NCI-H2196 (cell line): ENCODE data around the gene C10orf90.
"Not testable (repeated sequence)": the region's sequence is repeated elsewhere in the genome, so short reads cannot be mapped to it uniquely, and the experiment has no call there.

Experiments
- DNase-seq: peaks from one replicate; lab custom pipeline; 2025; ENCODE audit not compliant: unreplicated experiment; lab: John Stamatoyannopoulos, UW

C10orf90 gene

DNA sequence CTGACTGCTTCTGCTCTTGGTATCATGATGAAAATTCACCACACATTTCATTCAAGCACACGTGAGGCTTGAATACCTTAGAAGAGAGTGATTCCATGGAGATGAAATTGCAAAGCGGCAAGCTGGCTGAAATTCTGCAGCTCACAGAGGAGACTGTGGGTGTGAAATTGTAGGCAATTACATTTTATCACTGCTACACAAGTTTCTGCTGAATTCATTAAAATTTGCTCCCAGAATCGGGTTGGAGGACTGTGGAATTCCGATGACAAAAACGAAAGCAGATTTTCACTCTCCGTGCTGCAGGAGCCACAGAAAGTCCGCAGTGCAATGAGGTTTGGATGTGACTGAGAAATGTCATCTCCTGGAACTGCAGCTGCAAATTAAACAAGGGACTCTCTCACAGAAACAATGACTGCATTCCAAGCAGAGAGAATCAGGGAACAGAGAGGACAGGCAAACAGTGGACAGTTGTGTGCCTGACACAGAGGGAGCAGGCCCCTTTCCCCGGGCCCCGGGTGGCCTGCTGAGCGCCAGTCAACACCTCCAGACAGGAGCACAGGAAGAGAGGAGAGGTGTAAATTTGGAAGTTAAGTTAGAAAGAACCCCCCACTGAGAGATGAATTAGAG lies 109.1 kb downstream of the C10orf90 start:
- no peak for DNase-seq

DNA sequence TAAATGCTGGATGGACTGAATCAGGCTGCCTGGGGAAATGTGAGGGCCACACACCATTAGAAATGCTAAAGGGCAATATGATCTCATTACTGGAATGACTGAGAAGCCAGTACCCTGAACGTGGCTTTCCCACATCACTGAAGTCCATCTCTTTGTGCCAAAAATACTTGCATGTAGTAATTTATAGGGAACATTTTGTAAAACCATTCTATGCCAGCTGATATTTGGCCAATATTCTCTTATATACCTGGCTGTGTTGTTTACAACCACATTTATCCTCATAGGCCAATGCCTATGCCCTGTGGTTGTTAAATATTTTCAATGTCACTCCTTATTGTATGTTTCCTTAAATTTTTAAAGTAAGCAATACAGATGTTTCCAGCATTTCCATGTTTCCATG lies 111.6 kb downstream of the C10orf90 start:
- DNase-seq: no peak

DNA sequence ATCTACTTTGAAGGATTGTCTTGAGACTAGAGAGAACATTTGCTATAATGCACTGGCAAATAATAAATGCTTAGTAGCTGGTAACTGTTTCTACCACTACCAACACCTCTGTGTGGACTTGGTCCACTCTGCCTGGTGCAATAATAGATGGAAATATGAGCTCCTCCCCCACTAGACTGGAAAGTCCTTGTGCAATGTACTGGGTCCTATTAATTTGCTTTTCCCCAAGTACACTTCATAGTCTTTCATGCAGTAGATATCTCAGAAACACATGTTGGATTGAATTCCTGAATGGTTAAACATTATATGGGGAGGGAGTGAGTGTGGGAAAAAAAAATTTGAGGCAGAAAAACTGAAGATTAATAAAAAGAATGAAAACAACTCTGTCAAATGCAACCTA lies 119.3 kb downstream of the C10orf90 start:
- no peak for DNase-seq

DNA sequence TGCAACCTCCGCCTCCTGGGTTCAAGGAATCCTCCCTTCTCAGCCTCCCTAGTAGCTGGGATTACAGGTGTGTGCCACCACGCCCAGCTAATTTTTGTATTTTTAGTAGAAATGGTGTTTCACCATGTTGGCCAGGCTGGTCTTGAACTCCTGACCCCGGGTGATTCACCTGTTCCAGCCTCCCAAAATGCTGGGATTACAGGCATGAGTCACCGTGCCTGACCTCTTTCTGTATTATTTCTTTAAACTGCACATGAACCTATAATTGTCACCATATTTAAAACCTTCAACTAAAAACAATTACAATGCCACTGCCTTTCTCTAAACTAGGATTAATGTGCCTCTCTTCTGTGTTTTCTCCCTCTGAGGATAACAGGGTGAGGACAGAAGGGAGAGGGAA lies 119.9 kb downstream of the C10orf90 start:
- DNase-seq: not testable (repeated sequence)

DNA sequence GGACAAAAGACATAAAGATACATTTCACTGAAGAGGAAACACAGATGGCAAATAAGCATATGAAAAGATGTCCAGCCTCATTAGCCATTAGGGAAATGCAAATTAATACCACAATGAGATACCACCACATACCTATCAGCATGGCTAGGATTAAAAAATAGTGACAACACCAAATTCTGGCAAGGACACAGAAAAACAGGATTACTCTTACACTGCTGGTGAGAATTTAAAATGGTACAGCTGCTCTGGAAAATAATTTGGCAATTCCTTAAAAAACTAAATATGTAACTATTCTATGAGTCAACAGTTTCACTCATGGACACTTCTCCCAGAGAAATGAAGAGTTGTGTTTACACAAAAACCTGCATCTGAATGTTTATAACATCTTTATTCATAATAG lies 121.1 kb downstream of the C10orf90 start:
- no peak for DNase-seq

DNA sequence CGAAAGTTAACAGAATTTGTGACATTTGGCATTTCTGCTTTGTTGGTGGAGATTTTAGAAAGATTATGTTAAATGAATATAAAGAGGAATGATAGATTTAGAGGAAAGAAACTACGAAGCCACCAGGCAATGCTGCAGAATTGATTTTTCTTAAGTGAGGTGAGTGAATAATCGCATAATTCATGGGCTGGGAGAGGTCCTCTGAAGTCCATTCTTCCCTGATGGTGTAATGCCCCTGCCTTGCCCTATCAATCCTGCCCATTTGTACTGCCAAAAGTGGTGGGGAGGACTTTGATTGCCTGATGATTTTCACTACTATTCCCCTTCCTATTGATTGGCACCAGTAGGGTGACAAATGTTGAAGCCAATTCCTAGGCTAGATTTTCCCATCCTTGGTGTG lies 125.9 kb downstream of the C10orf90 start:
- DNase-seq: no peak

DNA sequence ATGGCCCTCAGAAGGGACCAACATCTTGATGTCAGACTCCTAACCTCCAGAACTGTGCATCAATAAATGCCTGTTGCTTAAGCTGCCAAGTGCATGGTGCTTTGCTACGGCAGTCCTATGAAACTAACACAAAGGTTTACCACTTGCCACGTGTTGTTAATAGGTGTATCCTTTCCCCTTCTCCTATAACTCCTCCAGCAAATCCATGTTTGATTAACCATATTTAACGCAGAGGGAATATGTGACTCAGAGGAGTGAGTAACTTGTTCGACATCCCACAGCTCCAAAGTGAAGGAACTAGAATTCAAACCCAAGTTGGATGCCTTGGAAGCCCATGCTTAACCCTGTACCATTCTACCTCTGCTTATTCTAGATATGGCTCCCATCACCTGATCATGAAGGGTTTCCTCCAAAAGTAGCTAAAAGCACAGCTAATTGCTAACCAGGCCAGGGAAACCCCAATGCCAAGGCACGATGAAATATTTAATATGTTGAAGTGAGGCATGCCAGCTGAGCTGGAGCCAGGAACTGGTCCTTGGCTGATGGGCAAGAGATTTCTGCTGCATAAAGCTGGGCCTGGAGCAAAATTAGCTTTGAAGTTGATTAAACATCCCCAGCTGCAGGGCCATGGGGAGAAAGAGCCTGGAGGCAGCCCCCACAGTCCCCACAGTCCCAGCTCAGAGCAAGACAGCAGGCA lies 131.9 kb downstream of the C10orf90 start:
- no peak for DNase-seq

DNA sequence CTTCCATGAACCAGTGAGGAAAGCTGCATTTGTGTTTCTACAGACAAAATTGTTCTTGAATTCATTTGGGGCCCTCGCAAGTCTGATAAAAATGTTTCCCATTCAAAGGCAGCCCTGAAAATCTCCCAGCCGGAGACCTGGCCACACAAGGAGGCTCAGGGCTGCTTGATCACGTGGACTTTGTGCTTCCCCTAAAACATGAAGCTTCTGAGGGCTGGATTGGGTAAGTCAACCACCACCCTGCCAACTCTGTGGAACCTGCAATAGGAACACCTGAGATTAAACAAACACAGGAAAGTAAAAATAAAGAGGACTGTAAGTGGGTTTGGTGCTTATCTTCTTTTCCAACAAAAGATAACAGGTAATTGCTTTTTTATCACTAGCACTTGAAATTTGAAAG lies 133.8 kb downstream of the C10orf90 start:
- no peak for DNase-seq

DNA sequence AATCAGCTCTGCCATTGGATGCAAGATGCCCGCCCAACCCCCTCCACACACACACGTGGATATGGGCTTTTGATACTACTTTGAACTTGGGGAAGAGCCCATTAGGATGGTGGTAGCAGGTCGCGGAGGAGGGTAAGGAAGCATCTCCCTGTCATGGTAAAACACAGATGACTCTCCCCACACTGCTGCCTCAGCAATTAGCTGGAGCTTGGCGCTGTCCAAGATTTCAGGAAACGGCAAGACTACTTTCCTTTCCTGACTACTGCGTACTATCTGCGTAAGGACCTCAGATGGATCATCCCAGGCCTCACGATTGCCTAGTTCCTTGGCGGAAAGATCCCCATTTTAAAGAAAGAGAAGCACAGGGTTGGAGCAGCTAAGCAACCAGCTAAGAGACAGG lies 134.3 kb downstream of the C10orf90 start:
- no peak for DNase-seq

DNA sequence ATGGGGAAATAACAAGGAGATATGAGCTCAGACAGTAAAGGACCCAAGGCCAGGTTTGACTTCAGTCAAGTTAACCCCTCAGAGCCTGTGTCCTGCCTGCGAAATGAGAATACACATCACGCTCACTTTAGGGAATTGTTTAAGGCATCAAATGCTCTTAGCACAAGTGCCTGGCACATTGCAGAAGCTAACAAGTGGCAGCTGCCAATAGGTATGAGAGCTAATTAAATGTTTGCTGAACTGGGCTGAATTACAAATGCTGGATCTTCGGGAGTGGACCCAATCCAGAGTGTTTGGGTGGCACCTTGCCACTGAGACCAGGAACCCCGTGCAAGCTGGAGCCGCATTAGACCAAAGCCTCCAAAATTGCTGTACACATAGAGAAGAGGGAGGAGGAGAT lies 136.8 kb downstream of the C10orf90 start:
- DNase-seq: no peak

DNA sequence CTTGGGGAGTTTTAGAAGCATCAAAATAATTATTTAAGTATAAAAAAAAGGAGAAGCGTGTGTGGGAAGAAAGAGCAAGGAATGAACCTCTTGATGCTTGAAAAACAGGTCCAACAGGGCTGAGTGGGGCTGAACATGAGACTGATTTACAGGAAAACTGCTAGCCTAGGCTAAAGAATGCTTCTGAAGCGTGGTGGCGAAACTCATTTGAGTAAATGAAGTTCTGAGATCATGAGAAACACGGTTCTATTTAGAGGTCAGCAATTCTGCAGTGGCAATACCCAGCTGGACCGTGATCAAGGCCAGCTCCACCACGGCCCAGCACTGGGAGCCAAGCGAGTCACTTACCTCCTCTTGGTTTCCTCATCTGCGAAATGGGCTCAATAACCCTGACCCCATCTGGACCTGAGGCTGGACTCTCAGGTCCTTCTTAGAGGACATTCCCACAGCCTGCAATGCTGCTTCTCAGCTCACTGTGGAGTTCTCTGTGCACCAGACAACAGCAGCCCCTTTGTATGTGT lies 142.1 kb downstream of the C10orf90 start:
- DNase-seq: no peak

DNA sequence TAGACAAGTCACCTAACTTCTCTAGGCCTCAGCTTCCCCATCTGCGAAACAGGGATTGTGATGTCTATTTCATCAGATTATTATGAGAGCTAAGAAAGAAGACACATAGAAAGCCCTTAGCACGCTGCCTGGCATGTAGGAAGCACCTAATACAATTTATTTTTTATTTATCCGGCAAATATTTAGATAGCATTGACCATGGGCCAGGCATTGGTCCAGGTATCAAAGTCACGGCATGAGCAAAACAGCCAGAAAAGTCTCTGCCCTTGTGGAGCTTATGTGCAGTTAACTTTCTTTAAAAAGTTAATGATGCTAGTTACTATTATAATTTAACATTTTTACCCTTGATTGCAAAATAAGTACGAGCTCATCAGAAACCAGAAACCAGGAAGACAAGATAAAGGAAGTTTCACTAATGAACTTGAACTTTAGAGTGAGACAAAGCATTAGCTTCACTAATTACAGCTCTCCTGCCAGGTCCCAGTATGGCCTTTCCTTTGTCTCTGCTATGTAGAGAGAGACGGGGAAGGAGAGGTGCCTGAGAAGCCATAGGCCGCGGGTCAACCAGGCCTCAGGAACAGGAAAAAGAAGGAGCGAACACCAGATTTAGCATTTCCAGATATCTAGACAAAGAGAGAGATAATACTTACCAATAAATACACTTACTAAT lies 142.7 kb downstream of the C10orf90 start:
- DNase-seq: no peak

DNA sequence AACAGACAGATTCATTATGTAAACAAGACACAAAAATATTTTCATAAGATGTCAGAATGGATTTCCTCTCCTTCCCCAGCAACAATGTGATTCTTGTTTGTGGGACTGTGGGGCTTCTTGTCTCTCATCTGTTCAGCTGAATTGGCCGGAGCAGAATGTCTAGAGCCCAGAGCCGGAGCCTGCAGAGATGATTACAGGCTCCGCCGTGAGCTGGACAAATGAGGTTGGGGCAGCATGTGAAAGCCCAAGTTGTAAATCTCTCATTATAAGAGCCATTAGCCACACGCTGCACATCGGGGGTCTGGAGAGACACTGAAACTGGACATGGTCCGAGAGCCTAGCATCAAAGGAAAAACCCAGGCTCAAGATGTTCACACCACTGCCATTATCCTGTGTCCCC lies 145.2 kb downstream of the C10orf90 start:
- DNase-seq: no peak

DNA sequence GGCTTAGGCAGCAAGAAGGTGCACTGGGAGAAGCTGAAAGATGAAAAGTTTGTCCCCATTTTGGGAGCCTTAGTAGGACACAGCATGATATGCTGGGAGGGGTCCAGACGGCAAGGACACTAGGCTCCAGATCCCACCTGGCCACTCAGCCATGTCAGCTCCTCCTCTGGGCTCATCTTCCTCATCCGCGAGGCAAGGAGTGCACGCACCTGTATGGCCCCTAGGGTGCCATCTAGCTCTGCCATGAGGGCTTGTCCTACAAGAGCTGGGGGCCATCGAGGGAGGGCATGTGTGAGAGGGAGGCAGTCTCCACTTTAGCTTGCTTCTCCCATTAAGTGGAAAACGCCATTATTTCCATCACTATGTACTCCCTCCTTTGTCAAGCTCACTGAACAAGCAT lies 146.0 kb downstream of the C10orf90 start:
- no peak for DNase-seq

DNA sequence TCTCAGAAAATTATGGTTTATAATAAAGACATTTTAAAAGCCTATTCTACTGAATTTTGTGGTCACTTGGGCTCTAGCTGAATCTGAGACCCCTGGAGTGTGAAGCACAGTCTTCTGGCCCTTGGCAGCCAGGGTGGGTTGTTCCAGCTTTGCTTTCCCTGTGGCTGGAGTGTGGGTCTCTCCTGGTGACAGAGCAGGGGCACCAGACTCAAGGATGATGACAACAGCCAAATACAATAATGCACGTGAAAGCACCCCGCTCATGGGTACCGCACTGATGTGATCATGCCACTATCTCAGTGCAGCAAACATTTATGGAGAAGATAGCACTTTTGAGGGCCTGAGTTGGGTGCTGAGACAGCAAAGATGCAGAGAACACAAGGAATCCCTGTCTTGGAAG lies 147.4 kb downstream of the C10orf90 start:
- no peak for DNase-seq

DNA sequence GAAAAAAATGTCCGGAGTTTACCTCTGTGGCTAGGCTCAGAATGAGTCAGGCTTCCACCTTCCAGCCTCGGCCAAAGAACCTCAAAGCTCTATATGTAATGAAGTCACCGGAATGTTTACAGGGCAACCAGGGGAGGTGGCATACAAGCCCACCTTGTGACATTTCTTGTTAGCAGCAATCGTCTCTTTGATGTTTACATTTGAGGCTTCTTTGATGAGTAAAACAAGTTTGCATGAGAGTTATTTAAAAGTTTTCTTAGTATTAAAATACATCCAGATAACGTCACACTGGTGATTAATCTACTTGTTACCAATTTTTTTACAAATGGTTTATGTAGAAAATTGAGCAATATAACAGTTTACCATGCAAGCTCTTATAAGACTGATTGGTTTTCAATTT lies 149.1 kb downstream of the C10orf90 start:
- DNase-seq: no peak

DNA sequence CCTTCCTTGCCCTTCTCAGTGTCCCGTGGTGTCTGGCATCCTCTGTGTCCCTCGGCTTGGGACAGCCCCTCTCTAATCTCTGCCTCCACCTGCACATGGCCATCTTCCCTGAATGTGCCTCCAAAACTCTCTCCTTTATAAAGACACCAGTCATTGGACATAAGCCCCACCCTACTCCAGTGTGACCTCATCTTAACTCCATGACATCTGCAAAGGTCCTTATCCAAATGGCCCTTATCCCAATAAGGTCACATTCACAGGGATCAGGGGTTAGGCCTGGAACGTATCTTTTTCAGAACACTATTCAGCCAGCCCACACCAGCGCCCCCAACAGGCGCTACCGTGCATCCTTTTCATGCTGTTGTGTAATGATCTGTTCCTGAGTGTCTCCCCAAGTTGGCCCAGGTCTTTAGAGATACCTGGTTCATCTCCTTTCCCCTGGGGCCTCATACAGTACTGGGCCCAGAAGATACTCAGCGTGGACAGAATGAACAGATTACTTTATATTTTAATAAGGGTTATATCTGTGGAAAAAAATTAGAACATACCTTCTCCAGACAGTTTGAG lies 149.7 kb downstream of the C10orf90 start:
- DNase-seq: no peak

DNA sequence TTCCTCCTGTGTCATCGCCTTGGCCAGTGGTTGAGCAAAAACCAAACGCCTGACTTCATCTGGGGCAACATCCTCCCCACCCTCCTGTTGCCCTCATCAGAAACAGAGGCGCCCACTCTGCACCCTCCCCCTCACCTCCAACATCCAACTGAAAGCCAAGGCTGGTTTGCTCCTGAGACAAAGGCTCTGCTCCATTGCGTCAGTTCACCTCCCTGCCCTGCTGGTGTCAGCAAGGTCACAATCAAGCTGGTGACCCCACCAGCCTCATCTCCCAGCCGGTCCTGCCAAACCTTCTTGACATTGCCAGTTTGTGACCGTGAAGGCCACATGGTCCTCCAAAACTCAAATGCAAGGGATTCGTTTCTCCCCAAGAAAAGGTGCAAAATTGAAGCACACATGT lies 150.5 kb downstream of the C10orf90 start:
- no peak for DNase-seq

DNA sequence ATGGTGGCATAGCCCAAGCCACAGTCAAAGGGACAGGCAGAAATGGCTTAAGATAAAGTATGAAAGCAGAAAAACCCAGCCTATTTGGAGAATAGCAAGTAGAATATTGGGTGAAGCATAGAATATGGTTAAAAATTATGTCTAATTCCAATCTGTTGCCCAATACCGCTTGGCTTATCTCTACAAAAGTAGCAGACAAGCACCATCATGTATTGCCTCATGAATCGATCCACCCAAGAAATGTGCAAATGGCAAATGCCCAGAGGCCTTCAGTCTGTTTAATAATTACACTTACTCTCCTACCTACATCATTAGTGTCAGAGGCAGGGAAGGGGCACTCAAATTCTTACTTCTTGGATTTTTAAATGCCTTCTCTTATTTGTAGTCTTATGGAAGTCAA lies 151.3 kb downstream of the C10orf90 start:
- no peak for DNase-seq

DNA sequence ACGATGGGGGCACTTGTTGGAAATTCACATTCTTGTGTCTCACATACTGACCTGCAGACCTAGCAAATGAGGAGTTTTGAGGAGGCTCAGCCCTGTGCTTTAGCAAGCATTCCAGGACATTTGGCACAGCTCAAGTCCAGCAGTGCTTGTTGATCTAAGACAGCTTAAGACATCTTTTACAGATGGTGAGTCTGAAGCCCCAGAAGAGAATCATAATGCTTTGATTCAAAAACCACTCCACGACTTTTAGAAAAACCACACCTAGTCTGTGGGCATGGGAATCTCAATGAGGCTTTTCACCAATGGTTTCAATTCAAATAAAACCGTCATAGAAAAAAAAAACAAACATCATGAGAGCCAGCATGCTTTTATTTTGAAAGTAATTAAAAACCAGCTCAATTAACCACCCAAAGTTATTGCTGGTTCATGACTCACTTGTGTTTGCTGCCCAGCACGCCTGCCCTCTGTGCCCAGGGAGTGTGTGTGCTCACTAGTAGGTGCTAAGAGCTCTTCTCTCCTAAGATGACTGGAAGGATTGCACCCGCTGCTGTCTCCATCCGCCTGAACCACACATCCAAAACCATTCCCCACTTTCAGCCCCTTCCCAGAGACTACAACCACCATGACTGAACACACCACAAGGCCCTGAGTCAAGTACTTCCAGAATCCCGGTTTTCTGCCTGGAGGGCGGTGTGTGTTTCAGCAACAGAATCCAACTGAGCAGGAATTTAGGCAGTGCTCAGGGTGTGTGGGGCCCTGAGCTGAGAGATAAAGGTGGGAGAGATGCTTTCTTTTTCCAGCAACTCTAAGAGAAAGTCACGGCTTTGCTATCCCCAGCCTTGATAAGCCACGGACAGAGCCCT lies 152.0 kb downstream of the C10orf90 start:
- no peak for DNase-seq

DNA sequence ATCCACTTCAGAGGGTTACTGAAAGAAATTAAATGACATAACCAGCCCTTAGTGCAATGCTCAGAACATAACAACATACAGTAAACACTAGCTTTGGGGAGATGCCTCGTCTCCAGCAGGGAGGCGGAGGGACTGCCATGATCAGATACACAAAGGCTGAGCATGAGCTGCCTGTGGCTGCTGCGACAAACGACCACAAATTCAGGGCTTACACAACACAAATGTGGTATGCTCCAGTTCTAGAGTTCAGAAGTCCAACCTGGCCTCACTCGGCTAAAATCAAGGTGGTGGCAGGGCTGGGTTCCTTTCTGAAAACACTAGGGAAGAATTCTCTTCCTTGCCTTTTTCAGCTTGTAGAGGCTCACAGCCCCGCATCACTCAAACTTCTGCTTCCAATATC lies 154.0 kb downstream of the C10orf90 start:
- DNase-seq: no peak
